Activated naive CD4-positive, alpha-beta T cell treated with anti-CD3 and anti-CD28 coated beads, Interleukin-2, amount 10 ng/mL, durations not matched to agents 7 days and 5 days (primary cell): ENCODE measurements around the gene CD27.
A peak's percentile ranks its signal among the peaks of the same experiment; 100 is the strongest.

Experiments
- CTCF ChIA-PET: fragments of 350-600 bp; sonication (Branson Sonifier 250); formaldehyde crosslinking; loops from one replicate; lab custom pipeline; 2021; ENCODE audit warnings: antibody characterized with exemption; lab: Charles Lee
- DNase-seq: peaks from one replicate; pipeline ENCODE4 v3.0.0-alpha.2; 2020
- H3K27ac Mint-ChIP-seq: one replicate; pipeline ENCODE4 v1.8.0; 2021; ENCODE audit warnings: mild to moderate bottlenecking, moderate library complexity, mixed read lengths
- H3K27me3 Mint-ChIP-seq: one replicate; pipeline ENCODE4 v1.8.0; 2021; ENCODE audit warnings: mild to moderate bottlenecking, mixed read lengths
- H3K36me3 Mint-ChIP-seq: one replicate; pipeline ENCODE4 v1.8.0; 2021; ENCODE audit warnings: mixed read lengths
- H3K4me1 Mint-ChIP-seq: one replicate; pipeline ENCODE4 v1.8.0; 2021; ENCODE audit warnings: mixed read lengths
- H3K4me3 Mint-ChIP-seq: one replicate; pipeline ENCODE4 v1.8.0; 2021; ENCODE audit warnings: mild to moderate bottlenecking, moderate library complexity, mixed read lengths
- H3K9me3 Mint-ChIP-seq: one replicate; pipeline ENCODE4 v1.8.0; 2021; ENCODE audit warnings: mixed read lengths

Gene CD27

DNA sequence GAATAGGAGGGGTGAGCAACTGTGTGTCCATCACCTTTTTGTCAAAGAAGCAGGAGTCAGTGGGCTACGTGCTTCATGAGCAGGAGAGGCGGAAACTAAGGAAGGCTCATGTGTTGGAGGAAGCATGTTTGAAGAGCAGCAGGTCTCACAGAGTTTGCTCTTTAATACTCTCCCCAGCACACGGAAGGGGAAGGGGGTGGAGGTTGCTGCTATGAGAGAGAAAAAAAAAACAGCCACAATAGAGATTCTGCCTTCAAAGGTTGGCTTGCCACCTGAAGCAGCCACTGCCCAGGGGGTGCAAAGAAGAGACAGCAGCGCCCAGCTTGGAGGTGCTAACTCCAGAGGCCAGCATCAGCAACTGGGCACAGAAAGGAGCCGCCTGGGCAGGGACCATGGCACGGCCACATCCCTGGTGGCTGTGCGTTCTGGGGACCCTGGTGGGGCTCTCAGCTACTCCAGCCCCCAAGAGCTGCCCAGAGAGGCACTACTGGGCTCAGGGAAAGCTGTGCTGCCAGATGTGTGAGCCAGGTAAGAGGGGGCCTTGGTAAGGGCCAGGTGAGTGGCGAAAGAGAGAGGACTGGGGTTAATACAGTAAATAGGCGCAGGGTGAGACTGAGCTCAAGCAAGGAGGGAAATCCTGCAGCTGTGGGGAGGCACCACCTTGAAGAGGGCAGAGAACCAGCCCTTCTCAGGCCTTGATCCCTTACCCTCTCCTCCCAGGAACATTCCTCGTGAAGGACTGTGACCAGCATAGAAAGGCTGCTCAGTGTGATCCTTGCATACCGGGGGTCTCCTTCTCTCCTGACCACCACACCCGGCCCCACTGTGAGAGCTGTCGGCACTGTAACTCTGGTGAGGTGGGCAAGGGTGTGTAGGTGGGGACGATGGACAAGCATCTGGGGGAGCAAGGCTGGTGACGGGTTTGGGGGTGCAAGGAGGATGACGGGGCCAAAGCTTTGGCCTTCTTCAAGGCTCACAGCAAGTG is at the start of gene CD27:
Gene CD27 (plus strand): TSS at position 252 of the 985 bp plus-strand sequence. CDS start 141 bp downstream, at position 393.
- DNase-seq: peak; percentile 60
- H3K4me1 Mint-ChIP-seq: peaks cover 66% of the 10 kb centered on the region
- CTCF ChIA-PET: interaction anchor here (0.7 to 6.8 kb wide), 5 partner anchors 11 to 110 kb away, joined by 3 to 63 read pairs (median 37); no protein-coding TSS in a partner anchor
- peaks cover 35% of the 10 kb centered on the region for H3K36me3 Mint-ChIP-seq
- peak within 1 kb of the TSS; percentile 97 for H3K4me3 Mint-ChIP-seq
- H3K9me3 Mint-ChIP-seq: no peaks in the 10 kb centered on the region
- H3K27me3 Mint-ChIP-seq: no peaks in the 10 kb centered on the region
- H3K27ac Mint-ChIP-seq: peak within 1 kb of the TSS; percentile 95

DNA sequence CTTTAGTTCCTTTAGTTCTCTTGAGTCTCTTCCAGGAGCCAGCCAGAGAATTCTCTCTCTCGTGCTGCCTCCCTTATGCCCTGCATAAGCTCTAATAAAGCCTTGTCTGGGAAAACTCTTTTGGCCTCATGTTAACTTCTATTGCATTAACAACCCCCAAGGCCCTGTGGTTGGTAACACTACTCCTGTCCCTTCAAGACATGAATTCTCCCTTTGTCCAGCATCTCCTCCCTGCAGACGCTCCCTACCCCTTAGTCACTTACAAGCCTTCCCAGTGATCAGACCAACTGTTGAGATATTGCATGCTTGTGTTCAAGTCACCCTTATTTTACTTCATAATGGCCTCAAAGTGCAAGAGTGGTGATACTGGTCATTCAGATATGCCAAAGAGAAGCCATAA is 48.7 kb upstream of the CD27 start:
- Mint-ChIP-seq H3K4me1 (no peaks in the 10 kb centered on the region), H3K4me3 (no peak overlapping the region)

DNA sequence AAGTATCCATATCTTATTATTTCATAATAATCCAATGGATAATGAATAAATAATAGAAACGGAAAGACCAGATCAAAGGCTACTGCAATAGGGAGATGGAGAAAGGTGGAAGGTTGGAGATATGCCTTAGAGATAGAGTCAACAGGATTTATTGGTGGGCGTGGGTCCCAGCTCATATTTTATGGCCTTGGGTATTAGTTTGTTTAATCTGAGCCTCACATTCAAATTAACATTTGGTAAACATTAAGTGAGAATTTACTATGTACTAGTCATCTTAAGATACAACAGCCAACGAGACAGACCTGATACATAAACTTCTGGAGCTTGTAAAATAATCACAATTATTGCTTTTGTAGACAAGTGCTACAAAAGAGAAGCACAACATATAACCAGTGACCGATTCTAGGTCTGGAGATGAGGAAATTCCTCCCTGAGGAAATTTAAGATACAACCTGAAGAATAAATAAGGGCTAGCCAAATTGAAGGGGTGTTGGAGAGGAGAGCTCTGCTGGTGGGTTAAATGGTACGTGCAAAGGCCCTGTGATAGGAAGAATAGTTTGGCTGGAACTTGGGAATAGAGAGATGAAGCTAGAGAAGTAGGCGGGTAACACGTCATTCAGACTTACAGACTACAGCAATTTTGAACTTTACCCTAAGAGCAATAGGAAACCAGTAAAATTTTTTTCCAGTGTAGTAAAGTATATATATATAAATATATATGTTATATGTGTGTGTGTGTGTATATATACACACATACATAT is 44.7 kb upstream of the CD27 start:
- Mint-ChIP-seq H3K36me3 (no peaks in the 10 kb centered on the region), H3K27ac (no peak overlapping the region), H3K9me3 (no peaks in the 10 kb centered on the region), H3K4me1 (no peaks in the 10 kb centered on the region), H3K4me3 (no peak overlapping the region), H3K27me3 (peaks cover 39% of the 10 kb centered on the region)
- CTCF ChIA-PET: no interaction called here
- DNase-seq: no peak

More for the DNA sequence above, 48.7 kb upstream of the CD27 start:
- CTCF ChIA-PET: no interaction called here
- Mint-ChIP-seq H3K36me3 (no peaks in the 10 kb centered on the region), H3K27ac (no peak overlapping the region), H3K9me3 (no peaks in the 10 kb centered on the region), H3K27me3 (peaks cover 39% of the 10 kb centered on the region)
- no peak for DNase-seq

- Mint-ChIP-seq H3K4me3 (no peak overlapping the region), H3K36me3 (no peaks in the 10 kb centered on the region), H3K4me1 (no peaks in the 10 kb centered on the region), H3K9me3 (no peaks in the 10 kb centered on the region), H3K27me3 (peaks cover 25% of the 10 kb centered on the region), H3K27ac (no peak overlapping the region)
- CTCF ChIA-PET: interaction anchor here (0.6 kb wide), 1 partner anchor 149 kb away, joined by 8 read pairs; no protein-coding TSS in a partner anchor
- no peak for DNase-seq
Measured at GRCh38 chr12:6404390-6404789, 40.4 kb upstream of the CD27 start.

GRCh38 chr12:6405963-6406362 is 38.8 kb upstream of the CD27 start:
- Mint-ChIP-seq H3K4me3 (no peak overlapping the region), H3K27me3 (peaks cover 34% of the 10 kb centered on the region)

GRCh38 chr12:6407236-6407954 is 37.4 kb upstream of the CD27 start:
- Mint-ChIP-seq H3K36me3 (no peaks in the 10 kb centered on the region), H3K4me1 (no peaks in the 10 kb centered on the region), H3K27ac (no peak overlapping the region), H3K27me3 (peaks cover 41% of the 10 kb centered on the region), H3K4me3 (no peak overlapping the region), H3K9me3 (no peaks in the 10 kb centered on the region)
- no peak for DNase-seq
- CTCF ChIA-PET: no interaction called here

More at GRCh38 chr12:6405963-6406362, 38.8 kb upstream of the CD27 start:
- H3K9me3 Mint-ChIP-seq: no peaks in the 10 kb centered on the region
- no peaks in the 10 kb centered on the region for H3K4me1 Mint-ChIP-seq
- H3K27ac Mint-ChIP-seq: no peak overlapping the region
- no peaks in the 10 kb centered on the region for H3K36me3 Mint-ChIP-seq
- CTCF ChIA-PET: interaction anchor here (0.6 kb wide), 1 partner anchor 366 kb away, joined by 3 read pairs; no protein-coding TSS in a partner anchor
- DNase-seq: no peak

DNA sequence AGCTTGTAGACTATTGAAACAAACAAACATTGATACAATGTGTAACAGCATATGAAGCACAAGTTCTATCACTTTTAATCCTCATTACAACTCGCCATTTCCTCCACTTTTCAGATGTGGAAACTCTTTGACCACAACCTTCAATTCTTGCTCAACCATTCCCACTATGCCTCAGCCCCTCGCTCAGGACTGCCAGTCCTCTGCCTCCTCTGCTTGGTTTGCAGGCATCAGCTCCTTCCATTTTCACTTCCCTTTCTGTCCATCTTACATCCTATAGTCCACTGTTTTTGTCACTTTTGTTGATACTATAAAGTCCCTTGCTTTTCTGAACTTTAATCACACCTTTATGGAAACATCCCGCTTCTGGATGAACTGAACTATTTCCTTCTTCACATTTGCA is 28.2 kb upstream of the CD27 start:
- Mint-ChIP-seq H3K27ac (no peak overlapping the region), H3K4me3 (no peak overlapping the region), H3K9me3 (no peaks in the 10 kb centered on the region), H3K27me3 (peaks cover 24% of the 10 kb centered on the region), H3K36me3 (no peaks in the 10 kb centered on the region), H3K4me1 (peaks cover 11% of the 10 kb centered on the region)
- no peak for DNase-seq
- CTCF ChIA-PET: no interaction called here

- H3K27ac Mint-ChIP-seq: no peak overlapping the region
- H3K9me3 Mint-ChIP-seq: no peaks in the 10 kb centered on the region
- CTCF ChIA-PET: no interaction called here
- no peak overlapping the region for H3K4me3 Mint-ChIP-seq
- H3K27me3 Mint-ChIP-seq: peaks cover 23% of the 10 kb centered on the region
- no peaks in the 10 kb centered on the region for H3K36me3 Mint-ChIP-seq
- H3K4me1 Mint-ChIP-seq: peaks cover 17% of the 10 kb centered on the region
- no peak for DNase-seq
Measured at GRCh38 chr12:6418796-6419195, 26.0 kb upstream of the CD27 start.

DNA sequence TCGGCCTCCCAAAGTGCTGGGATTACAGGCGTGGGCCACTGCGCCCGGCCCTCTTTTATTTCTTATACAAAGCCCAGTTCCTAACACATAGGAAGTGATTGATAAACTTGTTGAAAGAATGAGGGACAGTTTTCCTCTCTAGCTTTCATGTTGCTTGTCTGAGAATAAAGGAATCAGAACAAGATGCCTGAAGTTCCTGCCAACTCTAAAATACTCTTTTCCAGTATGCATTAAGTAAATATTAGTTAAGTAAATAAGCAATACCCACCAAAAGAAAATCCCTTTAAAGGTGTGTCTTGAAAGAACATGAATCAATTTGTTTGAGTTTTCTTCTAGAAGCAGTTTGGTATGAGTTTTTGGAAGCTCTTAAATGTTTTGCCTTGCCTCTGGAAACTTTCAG is 24.4 kb upstream of the CD27 start:
- no peaks in the 10 kb centered on the region for H3K36me3 Mint-ChIP-seq
- H3K9me3 Mint-ChIP-seq: no peaks in the 10 kb centered on the region
- CTCF ChIA-PET: interaction anchor here (0.7 to 1.3 kb wide), 4 partner anchors 45 to 103 kb away, joined by 3 to 5 read pairs (median 3); no protein-coding TSS in a partner anchor
- peaks cover 26% of the 10 kb centered on the region for H3K4me1 Mint-ChIP-seq
- H3K4me3 Mint-ChIP-seq: no peak overlapping the region
- no peak overlapping the region for H3K27ac Mint-ChIP-seq
- no peak for DNase-seq
- peaks cover 20% of the 10 kb centered on the region for H3K27me3 Mint-ChIP-seq

DNA sequence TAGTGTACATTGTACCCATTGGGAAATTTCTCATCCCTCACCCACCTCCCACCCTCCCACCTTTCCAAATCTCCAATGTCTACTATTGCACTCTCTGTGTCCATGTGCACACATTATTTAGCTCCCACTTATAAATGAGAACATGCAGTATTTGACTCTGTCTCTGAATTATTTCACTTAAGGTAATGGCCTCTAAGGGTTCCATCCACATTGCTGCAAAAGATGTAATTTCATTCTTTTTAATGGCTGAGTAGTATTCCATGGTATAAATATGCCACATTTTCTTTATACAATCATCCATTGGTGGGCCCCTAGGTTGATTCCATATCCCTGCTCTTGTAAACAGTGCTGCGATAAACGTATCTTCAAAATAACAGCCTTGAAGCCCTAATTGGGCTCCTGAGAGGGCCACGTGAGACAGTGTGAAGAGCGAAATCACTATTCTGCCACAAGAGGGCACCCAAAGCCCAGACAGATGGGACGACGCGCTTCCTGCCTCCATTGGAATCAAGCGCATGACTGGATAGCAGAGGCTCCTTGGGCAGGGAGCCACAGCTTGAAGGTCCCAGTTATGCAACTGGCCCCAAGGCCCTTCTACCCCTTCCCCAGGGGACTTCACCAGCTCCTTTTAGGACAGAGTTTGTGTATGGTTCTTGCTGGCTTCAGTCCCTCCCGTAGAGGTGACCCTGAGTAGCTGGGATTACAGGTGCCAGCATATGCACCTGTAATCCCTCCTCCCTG is 21.3 kb upstream of the CD27 start:
- H3K9me3 Mint-ChIP-seq: no peaks in the 10 kb centered on the region
- no peak overlapping the region for H3K4me3 Mint-ChIP-seq
- H3K4me1 Mint-ChIP-seq: peaks cover 48% of the 10 kb centered on the region
- H3K27me3 Mint-ChIP-seq: peaks cover 20% of the 10 kb centered on the region
- H3K27ac Mint-ChIP-seq: peak overlapping the region; percentile 65
- peak; percentile 86 for DNase-seq
- CTCF ChIA-PET: interaction anchor here (0.6 to 7.6 kb wide), 18 partner anchors 16 to 151 kb away, joined by 3 to 231 read pairs (median 8); partner anchors contain the start of genes CD27, TAPBPL and VAMP1
- no peaks in the 10 kb centered on the region for H3K36me3 Mint-ChIP-seq

DNA sequence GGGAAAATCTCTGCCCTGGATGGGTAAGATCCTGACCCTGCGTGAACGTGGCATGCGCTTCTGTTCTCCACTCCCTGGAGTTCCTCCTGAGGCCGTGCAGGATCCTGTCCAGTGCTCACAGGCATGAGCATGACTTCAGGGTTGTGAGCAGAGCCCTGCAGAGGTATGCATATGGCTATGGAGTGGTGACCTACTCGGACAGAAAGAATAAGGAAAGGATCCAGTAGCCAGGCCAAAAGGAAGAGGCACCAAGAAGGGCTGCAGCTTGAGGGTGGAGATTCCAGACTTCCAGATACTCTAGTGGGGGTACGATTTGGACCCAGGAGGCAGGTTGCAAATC is 20.8 kb upstream of the CD27 start:
- Mint-ChIP-seq H3K27ac (peak overlapping the region; percentile 67), H3K36me3 (no peaks in the 10 kb centered on the region), H3K4me3 (no peak overlapping the region), H3K9me3 (no peaks in the 10 kb centered on the region), H3K27me3 (peaks cover 19% of the 10 kb centered on the region), H3K4me1 (peaks cover 48% of the 10 kb centered on the region)
- no peak for DNase-seq
- CTCF ChIA-PET: interaction anchor here (0.6 to 7.6 kb wide), 18 partner anchors 15 to 152 kb away, joined by 3 to 231 read pairs (median 8); partner anchors contain the start of genes CD27, TAPBPL and VAMP1

DNA sequence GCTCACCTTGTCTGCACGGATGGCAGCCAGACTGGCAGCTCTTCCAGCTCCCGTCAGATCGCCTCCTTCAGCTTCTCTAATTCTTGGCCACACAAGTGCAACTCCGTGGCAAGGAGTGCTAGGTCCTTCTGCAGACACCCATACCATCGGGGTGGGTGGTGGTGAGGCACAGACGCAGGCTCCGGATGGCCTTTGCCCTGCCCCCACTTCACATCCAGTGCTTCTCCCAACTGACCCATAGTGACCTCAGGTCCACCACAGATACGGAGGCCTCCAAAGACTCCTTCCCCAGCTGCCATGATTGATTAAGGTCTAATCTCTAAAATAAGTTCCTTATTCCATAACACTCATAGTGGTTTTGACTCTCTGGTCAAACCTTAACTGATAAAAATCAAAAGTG is 19.9 kb upstream of the CD27 start:
- peaks cover 52% of the 10 kb centered on the region for H3K4me1 Mint-ChIP-seq
- H3K36me3 Mint-ChIP-seq: no peaks in the 10 kb centered on the region
- peaks cover 13% of the 10 kb centered on the region for H3K27me3 Mint-ChIP-seq
- no peaks in the 10 kb centered on the region for H3K9me3 Mint-ChIP-seq
- no peak overlapping the region for H3K4me3 Mint-ChIP-seq
- DNase-seq: no peak
- CTCF ChIA-PET: interaction anchor here (0.8 to 7.6 kb wide), 13 partner anchors 10 to 133 kb away, joined by 3 to 231 read pairs (median 19); partner anchors contain the start of genes CD27, TAPBPL and VAMP1
- peak overlapping the region; percentile 60 for H3K27ac Mint-ChIP-seq
